SU-DHL-6 (cell line): ENCODE data around the gene TSPAN4.

Experiments used
- H2AFZ ChIP-seq: fragments of 200-600 bp; sonication (generic); 2 replicates; pipeline ENCODE4 v1.6.1; 2014; ENCODE audit warnings: low read depth, mild to moderate bottlenecking, moderate library complexity, mixed read lengths, antibody characterized with exemption, low read length; ENCODE audit not compliant: severe bottlenecking
- H3F3A ChIP-seq: fragments of 200-600 bp; shearing (Covaris generic); 2 replicates; pipeline ENCODE4 v1.6.0; 2016; ENCODE audit warnings: antibody characterized with exemption, mild to moderate bottlenecking; ENCODE audit not compliant: insufficient read depth
- H3K27ac ChIP-seq: fragments of 200-600 bp; sonication (generic); 2 replicates; pipeline ENCODE4 v1.5.1; 2016; ENCODE audit warnings: low read depth, mild to moderate bottlenecking, low read length, moderate library complexity, mixed read lengths
- H3K27me3 ChIP-seq: fragments of 200-600 bp; sonication (generic), shearing (Covaris generic); 2 replicates; pipeline ENCODE4 v1.6.0; 2014; ENCODE audit warnings: mild to moderate bottlenecking, low read length
- H3K36me3 ChIP-seq: fragments of 200-600 bp; sonication (generic); 2 replicates; pipeline ENCODE4 v1.6.1; 2014; ENCODE audit warnings: mild to moderate bottlenecking, low read length, mixed read lengths
- H3K4me2 ChIP-seq: fragments of 300-600, 200-600 bp; shearing (Covaris generic), sonication (generic); 2 replicates; pipeline ENCODE4 v1.6.0; 2014; ENCODE audit warnings: low read length, low read depth, mild to moderate bottlenecking; ENCODE audit not compliant: poor library complexity, severe bottlenecking
- H3K4me3 ChIP-seq: fragments of 200-600 bp; sonication (generic); 2 replicates; pipeline ENCODE4 v1.5.1; 2014; ENCODE audit warnings: antibody characterized with exemption, low read length, mild to moderate bottlenecking, mixed read lengths; ENCODE audit not compliant: insufficient read depth, poor library complexity, severe bottlenecking
- H3K79me2 ChIP-seq: fragments of 200-600 bp; sonication (generic); 2 replicates; pipeline ENCODE4 v1.6.1; 2014; ENCODE audit warnings: mild to moderate bottlenecking, low read length, moderate library complexity; ENCODE audit not compliant: insufficient read depth
- H3K9ac ChIP-seq: fragments of 200-600 bp; sonication (generic); 2 replicates; pipeline ENCODE4 v1.7.0; 2014; ENCODE audit warnings: mild to moderate bottlenecking, low read length
- H3K9me2 ChIP-seq: fragments of 200-600 bp; sonication (generic); replicated peaks from 2 replicates; pipeline ENCODE4 v1.6.1; 2014; ENCODE audit warnings: low read length; ENCODE audit not compliant: insufficient read depth
- H3K9me3 ChIP-seq: fragments of 200-600 bp; sonication (generic); 2 replicates; pipeline ENCODE4 v1.6.1; 2014; ENCODE audit warnings: low read length, mixed read lengths; ENCODE audit not compliant: insufficient read depth
- H4K20me1 ChIP-seq: fragments of 200-600 bp; sonication (generic); 2 replicates; pipeline ENCODE4 v1.6.1; 2014; ENCODE audit warnings: low read depth, mild to moderate bottlenecking, antibody characterized with exemption, low read length, moderate library complexity, mixed read lengths
- CTCF ChIP-seq: fragments of 200-600 bp; sonication (generic); IDR thresholded peaks from one replicate; pipeline ENCODE4 v1.5.1; 2017; ENCODE audit warnings: antibody characterized with exemption, mild to moderate bottlenecking, low read length, moderate library complexity; ENCODE audit not compliant: insufficient read depth, poor library complexity, severe bottlenecking
- EZH2phosphoT487 ChIP-seq: fragments of 200-600 bp; sonication (generic), shearing (Covaris generic); conservative IDR thresholded peaks from 2 replicates; pipeline ENCODE4 v1.6.1; 2018; ENCODE audit warnings: mild to moderate bottlenecking, antibody characterized with exemption, low read length, moderate library complexity, mixed read lengths

TSPAN4 gene

DNA sequence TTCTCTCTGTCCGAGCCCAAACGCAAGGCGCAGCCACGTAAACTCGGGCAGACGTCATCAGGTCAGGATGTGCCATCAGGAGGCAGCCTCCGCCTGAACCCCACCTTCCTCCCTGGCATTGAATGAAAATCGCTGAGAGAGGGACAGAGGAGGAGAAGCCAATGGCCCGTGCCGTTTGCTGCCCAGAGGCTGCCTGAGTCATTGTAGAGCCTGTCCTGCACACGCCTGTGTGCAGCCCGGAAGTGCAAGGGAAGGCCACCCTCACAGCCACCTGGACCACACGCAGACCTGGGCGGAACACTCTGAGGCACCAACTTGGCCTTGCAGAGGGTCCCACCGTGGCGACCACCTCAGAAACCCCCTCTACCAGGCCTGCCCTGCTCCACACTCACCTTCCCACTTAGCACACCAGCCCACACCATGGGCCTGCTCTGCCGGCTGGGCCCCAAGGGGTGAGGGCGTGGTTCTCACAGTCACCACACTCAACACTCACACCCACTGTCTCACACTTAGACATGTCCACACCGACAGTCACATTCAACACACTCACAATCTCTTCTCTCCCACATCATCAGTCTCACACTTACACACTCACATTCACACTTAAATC is 58.9 kb downstream of the TSPAN4 start:
- Histone ChIP-seq H3K4me3 (no peak overlapping the region), H3K9me2 (no peaks in the 10 kb centered on the region), H3K27ac (no peak overlapping the region), H3K9ac (no peak overlapping the region), H3K79me2 (peaks cover 4% of the 10 kb centered on the region; the same call in 1 of the 2 replicates), H3K9me3 (no peaks in the 10 kb centered on the region), H3K4me2 (no peak overlapping the region), H2AFZ (no peak overlapping the region), H3K36me3 (no peaks in the 10 kb centered on the region), H3F3A (no peaks in the 10 kb centered on the region), H3K27me3 (no peaks in the 10 kb centered on the region), H4K20me1 (no peaks in the 10 kb centered on the region)
- TF ChIP-seq CTCF (no peak), EZH2phosphoT487 (no peak)

GRCh38 chr11:904380-904779 is 61.7 kb downstream of the TSPAN4 start:
- no peaks in the 10 kb centered on the region for H3K36me3 ChIP-seq

GRCh38 chr11:905952-906351 is 63.3 kb downstream of the TSPAN4 start:
- no peaks in the 10 kb centered on the region for H3K9me3 ChIP-seq
- H3F3A ChIP-seq: no peaks in the 10 kb centered on the region
- no peak overlapping the region for H3K4me2 ChIP-seq
- no peaks in the 10 kb centered on the region; the same call in 1 of the 2 replicates for H4K20me1 ChIP-seq
- no peak overlapping the region for H3K4me3 ChIP-seq
- no peak overlapping the region for H3K9ac ChIP-seq
- peaks cover 33% of the 10 kb centered on the region for H3K79me2 ChIP-seq
- no peaks in the 10 kb centered on the region for H3K36me3 ChIP-seq
- H3K27me3 ChIP-seq: no peaks in the 10 kb centered on the region
- TF ChIP-seq EZH2phosphoT487: no peak
- no peak for TF ChIP-seq CTCF
- H3K27ac ChIP-seq: no peak overlapping the region
- no peaks in the 10 kb centered on the region for H3K9me2 ChIP-seq
- H2AFZ ChIP-seq: no peak overlapping the region

More at GRCh38 chr11:904380-904779, 61.7 kb downstream of the TSPAN4 start:
- Histone ChIP-seq H3K27ac (no peak overlapping the region), H3F3A (no peaks in the 10 kb centered on the region), H4K20me1 (no peaks in the 10 kb centered on the region; the same call in 1 of the 2 replicates), H3K27me3 (no peaks in the 10 kb centered on the region), H3K9me2 (no peaks in the 10 kb centered on the region), H3K9me3 (no peaks in the 10 kb centered on the region), H3K9ac (no peak overlapping the region), H2AFZ (no peak overlapping the region), H3K79me2 (peaks cover 21% of the 10 kb centered on the region), H3K4me2 (no peak overlapping the region), H3K4me3 (no peak overlapping the region)
- no peak for TF ChIP-seq CTCF
- no peak for TF ChIP-seq EZH2phosphoT487
